Measurements from ENCODE around the gene BAIAP2. TPM values are rescaled to one million over a fixed set of nuclear protein-coding genes. Genes with fewer than 3 reads are reported as not detected.

BAIAP2 gene
- total and polyA plus RNA-seq, 10 of the 15 experiments (the other 5 are each of a cell fraction or from before 2014, with no cell fraction given) = 0.15 to 1.2 (median 0.46) TPM; not detected in 2

- Histone ChIP-seq H3K36me3 (ENCODE audit: control insufficient read depth in 2 of 2, insufficient read depth in 2 of 2, low read length in 1 of 2) (no peaks in the 10 kb centered on the region), H3K9me3 (replicated peaks; ENCODE audit: control insufficient read depth, insufficient read depth, low read length) (no peaks in the 10 kb centered on the region; the same call in 2 of the 3 replicates), H3K79me2 (ENCODE audit: control insufficient read depth, insufficient read depth, low read length) (no peaks in the 10 kb centered on the region), H4K20me1 (ENCODE audit: control insufficient read depth, insufficient read depth) (no peaks in the 10 kb centered on the region), H2AFZ (ENCODE audit: control insufficient read depth, low read depth, low read length) (no peak overlapping the region), H3K4me1 (ENCODE audit: control insufficient read depth, insufficient read depth, low read length) (no peaks in the 10 kb centered on the region), H3K4me2 (ENCODE audit: control insufficient read depth, insufficient read depth) (no peak overlapping the region), H3K4me3 (no peak overlapping the region), H3K27ac (ENCODE audit: control insufficient read depth, insufficient read depth) (no peak overlapping the region), H3K27me3 (replicated peaks in 1 of 2; ENCODE audit: control insufficient read depth in 2 of 2, insufficient read depth in 2 of 2, low read length in 1 of 2) (no peaks in the 10 kb centered on the region; a peak in 1 of 4 replicates), H3K9ac (ENCODE audit: control insufficient read depth, insufficient read depth, low read length) (no peak overlapping the region)
- SMC1A ChIA-PET (ENCODE audit: uncharacterized antibody, unreplicated experiment) = interaction anchor here (1.0 kb wide), 1 partner anchor 72 kb away, joined by 3 read pairs; no protein-coding TSS in a partner anchor
- no TSS peak for BruUV-seq (replicated peaks)
- DNase-seq (ENCODE audit: low read depth, low spot score) (no peak), FAIRE-seq (no peak), ATAC-seq (no peak)
- intact Hi-C loops (cut with micrococcal nuclease; ENCODE audit: unreplicated experiment) (no loop called here), in situ Hi-C loops (cut with MboI) (loop anchor here (10.0 kb wide), 1 partner anchor 70 kb away; no protein-coding TSS in a partner anchor)
- CTCF ChIA-PET = interaction anchor here (0.6 to 4.7 kb wide), 6 partner anchors 11 to 77 kb away, joined by 3 to 60 read pairs (median 4); no protein-coding TSS in a partner anchor
- 26% methylated on average over 16 of the region's 16 CpGs for WGBS (ENCODE audit: insufficient coverage, insufficient replicate concordance, low lambda C conversion rate, missing lambda C conversion rate)
- POLR2A ChIA-PET = no interaction called here
- no peak for TF ChIP-seq TBL1XR1 (IDR thresholded peaks at IDR 0.05; ENCODE audit: low read depth, low read length)
- no peak for TF ChIP-seq MEF2A (IDR thresholded peaks at IDR 0.05; ENCODE audit: insufficient read depth, low read depth, low read length)
- no peak for TF ChIP-seq RAD21 (IDR thresholded peaks at IDR 0.05; ENCODE audit: insufficient read depth, low read depth, low read length)
- no peak for TF ChIP-seq SREBF2 (IDR thresholded peaks at IDR 0.05; ENCODE audit: low read length)
- TF ChIP-seq ZSCAN29 (IDR thresholded peaks at IDR 0.05) = no peak
- TF ChIP-seq BCLAF1 (IDR thresholded peaks at IDR 0.05) = no peak
- TF ChIP-seq MYC (IDR thresholded peaks at IDR 0.05; ENCODE audit: insufficient read depth, insufficient read length, insufficient replicate concordance, low read length, severe bottlenecking) = no peak
- TF ChIP-seq FOS (IDR thresholded peaks at IDR 0.05; ENCODE audit: borderline replicate concordance, extremely low read depth, insufficient read length) = no peak
- TF ChIP-seq FOXM1 (IDR thresholded peaks at IDR 0.05; ENCODE audit: low read depth, low read length) = no peak
- no peak for TF ChIP-seq IKZF1 (conservative IDR thresholded peaks at IDR 0.05)
- no peak for TF ChIP-seq USF2 (IDR thresholded peaks at IDR 0.05; ENCODE audit: borderline replicate concordance, low read depth, low read length)
- no peak for TF ChIP-seq MYB (IDR thresholded peaks at IDR 0.05; ENCODE audit: borderline replicate concordance, low read depth, low read length)
- no peak for TF ChIP-seq ZNF274 (IDR thresholded peaks at IDR 0.05; ENCODE audit: insufficient read depth, insufficient read length)
- TF ChIP-seq USF1 (IDR thresholded peaks at IDR 0.05; ENCODE audit: borderline replicate concordance, extremely low read length, insufficient read depth, low read depth, low read length) = no peak
- TF ChIP-seq NRF1 (conservative IDR thresholded peaks at IDR 0.05; ENCODE audit: low read depth, low read length) = no peak
- RAD21 ChIA-PET (ENCODE audit: unreplicated experiment) = interaction anchor here (2.9 kb wide), 1 partner anchor 72 kb away, joined by 19 read pairs; no protein-coding TSS in a partner anchor
Observed at GRCh38 chr17:81025065-81025740, 9.7 kb upstream of the BAIAP2 start.
